Erythroblast (primary cell): ENCODE measurements around the gene JAG1.

Experiments
- DNase-seq, 2 experiments: peaks; one replicate each; lab custom pipeline; 2025; lab: John Stamatoyannopoulos, UW
- GATA1 ChIP-seq: IDR thresholded peaks from 2 replicates; pipeline ENCODE4 v1.6.1; 2011; ENCODE audit warnings: low read depth, mild to moderate bottlenecking, control low read depth, low read length, moderate library complexity
- POLR2A ChIP-seq: IDR thresholded peaks from 2 replicates; pipeline ENCODE4 v1.6.1; 2011; ENCODE audit warnings: mild to moderate bottlenecking, low read length

JAG1 gene

GRCh38 chr20:10708351-10709185, 34.8 kb upstream of the JAG1 start:
- no peak for DNase-seq
- TF ChIP-seq GATA1: no peak
- no peak for TF ChIP-seq POLR2A

- no peak for DNase-seq
- TF ChIP-seq POLR2A: no peak
- TF ChIP-seq GATA1: no peak
Observed at GRCh38 chr20:10707791-10708190, 34.0 kb upstream of the JAG1 start.

GRCh38 chr20:10707068-10707467, 33.3 kb upstream of the JAG1 start:
- no peak for TF ChIP-seq POLR2A
- TF ChIP-seq GATA1: no peak
- DNase-seq: no peak

- DNase-seq: no peak
Observed at GRCh38 chr20:10706460-10706811, 32.6 kb upstream of the JAG1 start.

GRCh38 chr20:10705801-10706459, 32.1 kb upstream of the JAG1 start:
- TF ChIP-seq GATA1 (no peak), POLR2A (no peak)
- DNase-seq: no peak

More at GRCh38 chr20:10706460-10706811, 32.6 kb upstream of the JAG1 start:
- no peak for TF ChIP-seq POLR2A

DNA sequence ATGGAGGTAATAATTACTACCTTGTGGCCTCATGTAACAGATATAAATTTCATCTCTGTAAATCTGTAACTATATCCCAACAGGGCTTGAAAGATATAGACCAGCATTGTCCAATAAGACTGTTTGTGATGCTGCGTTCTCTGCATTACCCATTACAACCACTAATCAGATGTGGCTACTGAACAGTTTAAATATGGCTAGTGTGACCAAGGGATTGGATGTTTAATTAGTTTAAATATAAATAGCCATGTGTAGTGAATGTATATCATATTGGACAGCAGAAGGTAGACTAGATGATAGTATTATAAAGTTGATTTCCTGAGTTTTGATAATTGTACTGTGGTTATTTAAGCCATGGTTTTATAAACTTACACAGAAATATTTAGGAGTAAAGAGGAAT, 27.8 kb upstream of the JAG1 start:
- DNase-seq: no peak
- no peak for TF ChIP-seq GATA1
- no peak for TF ChIP-seq POLR2A

GRCh38 chr20:10699941-10700340, 26.1 kb upstream of the JAG1 start:
- TF ChIP-seq POLR2A (no peak), GATA1 (no peak)
- no peak for DNase-seq

DNA sequence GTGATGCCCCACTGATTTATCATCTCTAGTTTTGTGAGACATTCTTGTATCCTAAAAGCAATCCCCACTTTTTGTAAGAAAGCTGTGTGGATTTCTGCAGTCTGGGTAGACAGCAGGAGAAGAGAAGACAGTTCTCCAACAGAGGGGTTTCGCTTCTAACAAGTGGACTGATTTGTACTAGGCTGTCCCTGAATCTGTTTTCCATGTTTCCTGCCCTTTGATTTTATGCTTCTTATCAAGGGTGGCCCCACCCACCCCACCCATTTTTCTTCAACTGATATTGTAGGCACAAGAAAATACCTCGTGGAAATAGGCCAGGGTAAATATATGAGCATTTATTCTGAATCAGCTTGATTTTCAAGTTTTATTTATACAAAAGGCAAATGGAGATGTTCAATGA, 25.7 kb upstream of the JAG1 start:
- no peak for DNase-seq
- TF ChIP-seq GATA1 (no peak), POLR2A (no peak)

DNA sequence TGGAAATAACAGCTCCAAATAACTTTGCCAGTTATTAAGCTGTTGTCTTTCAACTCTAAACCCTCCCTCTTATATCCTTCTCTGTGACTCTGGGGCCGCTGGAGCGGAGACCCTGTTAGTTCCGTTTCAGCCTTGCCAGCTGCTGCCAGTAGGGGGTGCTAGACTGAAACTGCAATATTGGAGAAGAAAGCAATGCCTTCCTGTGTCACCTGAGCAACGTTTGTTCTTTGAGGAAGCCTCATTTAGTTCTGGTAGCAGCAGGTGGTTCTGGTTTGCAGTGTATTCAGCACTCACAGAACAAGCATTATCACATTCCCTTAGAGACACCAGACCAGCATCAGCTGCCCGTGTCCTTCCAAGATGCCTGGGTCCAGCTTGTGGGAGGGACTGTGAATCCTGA, 22.9 kb upstream of the JAG1 start:
- peak; percentile 24 to 48 for DNase-seq
- TF ChIP-seq GATA1 (no peak), POLR2A (no peak)

DNA sequence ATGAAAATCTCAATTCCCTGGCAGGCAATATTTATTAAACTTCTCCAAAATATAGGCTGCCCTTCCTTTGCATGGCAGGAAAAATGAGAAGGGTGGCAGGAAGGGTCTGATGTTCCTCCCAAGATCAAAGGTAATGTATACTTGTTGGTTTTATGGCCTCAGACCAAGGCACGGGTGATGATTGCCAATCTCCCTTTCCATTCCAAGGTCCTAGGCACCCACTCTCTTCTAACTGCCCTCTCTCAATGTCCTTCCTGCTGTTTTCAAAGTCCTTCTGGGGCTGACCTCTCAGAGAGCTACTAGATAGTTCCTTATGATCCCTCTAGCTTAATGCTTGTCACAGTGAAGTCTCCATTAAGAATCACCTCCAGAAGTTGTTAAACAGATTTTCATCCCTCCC, 15.6 kb upstream of the JAG1 start:
- TF ChIP-seq GATA1 (no peak), POLR2A (no peak)
- no peak for DNase-seq

DNA sequence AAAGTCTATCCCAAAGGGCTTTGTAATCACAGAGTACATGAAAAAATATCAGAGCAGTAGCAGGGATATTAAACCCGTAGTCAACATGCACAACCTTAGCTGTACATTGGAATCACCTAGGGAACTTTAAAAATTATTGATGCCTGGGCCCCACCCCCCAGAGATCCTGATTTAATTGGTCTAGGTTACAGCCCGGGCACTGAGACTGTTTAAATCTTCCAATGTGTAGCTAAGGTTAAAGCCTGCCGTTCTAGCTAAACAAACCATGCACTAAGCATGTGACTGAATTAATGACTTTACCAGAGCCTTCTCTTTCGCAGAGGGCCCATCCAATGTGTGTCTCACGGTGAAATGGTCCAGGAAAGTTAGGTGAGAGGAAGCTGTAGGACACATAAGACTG, 14.1 kb upstream of the JAG1 start:
- no peak for DNase-seq
- TF ChIP-seq POLR2A: no peak
- TF ChIP-seq GATA1: no peak

- no peak for DNase-seq
- no peak for TF ChIP-seq POLR2A
- TF ChIP-seq GATA1: no peak
Observed at GRCh38 chr20:10686356-10687133, 12.7 kb upstream of the JAG1 start.

DNA sequence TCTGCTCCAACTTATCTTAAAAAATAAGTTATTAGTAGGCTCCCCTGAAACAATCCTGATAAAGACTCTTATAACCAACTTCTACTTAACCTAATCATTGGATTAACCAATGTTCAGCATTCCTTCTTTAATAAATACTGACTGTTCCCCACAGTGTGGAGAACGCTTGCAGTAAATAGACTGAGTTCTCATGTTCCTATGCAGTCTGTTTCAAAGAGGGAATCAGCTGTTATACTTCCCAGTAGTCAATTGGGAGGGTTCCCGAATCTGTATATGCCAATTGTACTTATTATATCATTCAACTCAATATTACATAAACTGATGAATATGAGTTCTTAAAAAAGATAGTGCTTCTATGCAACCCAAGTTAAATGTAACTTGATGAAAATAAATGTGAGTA, 9.7 kb upstream of the JAG1 start:
- DNase-seq: no peak
- TF ChIP-seq GATA1: no peak
- no peak for TF ChIP-seq POLR2A

DNA sequence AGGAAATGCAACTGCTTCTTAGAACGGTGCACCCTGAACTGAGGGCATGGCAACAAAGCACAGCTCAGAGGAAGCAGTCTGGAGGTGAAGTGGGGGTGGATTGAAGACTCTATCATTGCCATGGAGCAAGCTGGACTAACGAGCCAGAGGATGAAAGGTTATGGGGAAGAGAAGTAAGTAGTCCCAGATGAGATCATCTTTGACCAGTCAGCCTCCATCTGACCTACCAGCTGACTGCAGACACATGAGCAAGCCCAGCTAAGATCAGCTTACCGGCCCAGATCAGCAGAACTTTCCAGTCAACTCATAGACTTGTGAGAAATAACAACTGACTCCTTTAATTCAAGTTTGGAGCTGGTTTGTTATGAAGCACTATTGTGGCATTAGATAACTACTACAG, 9.1 kb upstream of the JAG1 start:
- no peak for TF ChIP-seq POLR2A
- no peak for DNase-seq

GRCh38 chr20:10681494-10681893, 7.7 kb upstream of the JAG1 start:
- no peak for DNase-seq
- TF ChIP-seq GATA1 (no peak), POLR2A (no peak)
